Measurements from ENCODE around the gene GPLD1.

Gene GPLD1

GRCh38 chr6:24451581-24452388, 37.6 kb downstream of the GPLD1 start:
- no peak for DNase-seq (ENCODE audit: insufficient read length)
- no peak for FAIRE-seq
- TF ChIP-seq POLR2A (IDR thresholded peaks at IDR 0.05; ENCODE audit: low read depth, low read length) (no peak), TAF1 (IDR thresholded peaks at IDR 0.05; ENCODE audit: borderline replicate concordance, low read depth, low read length) (no peak), POLR2AphosphoS5 (IDR thresholded peaks at IDR 0.05; ENCODE audit: low read depth, low read length) (no peak)

GRCh38 chr6:24448828-24449525, 40.4 kb downstream of the GPLD1 start:
- FAIRE-seq = no peak
- no peak for DNase-seq (ENCODE audit: insufficient read length)
- TF ChIP-seq TAF1 (IDR thresholded peaks at IDR 0.05; ENCODE audit: borderline replicate concordance, low read depth, low read length) (no peak), POLR2AphosphoS5 (IDR thresholded peaks at IDR 0.05; ENCODE audit: low read depth, low read length) (no peak), POLR2A (IDR thresholded peaks at IDR 0.05; ENCODE audit: low read depth, low read length) (no peak)

GRCh38 chr6:24448396-24448795, 41.0 kb downstream of the GPLD1 start:
- TF ChIP-seq POLR2AphosphoS5 (IDR thresholded peaks at IDR 0.05; ENCODE audit: low read depth, low read length) = no peak
- no peak for TF ChIP-seq TAF1 (IDR thresholded peaks at IDR 0.05; ENCODE audit: borderline replicate concordance, low read depth, low read length)
- no peak for TF ChIP-seq POLR2A (IDR thresholded peaks at IDR 0.05; ENCODE audit: low read depth, low read length)
- DNase-seq (ENCODE audit: insufficient read length) (no peak), FAIRE-seq (no peak)

GRCh38 chr6:24446670-24447069, 42.7 kb downstream of the GPLD1 start:
- no peak for TF ChIP-seq POLR2A (IDR thresholded peaks at IDR 0.05; ENCODE audit: low read depth, low read length)
- no peak for TF ChIP-seq TAF1 (IDR thresholded peaks at IDR 0.05; ENCODE audit: borderline replicate concordance, low read depth, low read length)
- TF ChIP-seq POLR2AphosphoS5 (IDR thresholded peaks at IDR 0.05; ENCODE audit: low read depth, low read length) = no peak
- DNase-seq (ENCODE audit: insufficient read length) (no peak), FAIRE-seq (no peak)

GRCh38 chr6:24445704-24446103, 43.7 kb downstream of the GPLD1 start:
- TF ChIP-seq TAF1 (IDR thresholded peaks at IDR 0.05; ENCODE audit: borderline replicate concordance, low read depth, low read length) (no peak), POLR2AphosphoS5 (IDR thresholded peaks at IDR 0.05; ENCODE audit: low read depth, low read length) (no peak), POLR2A (IDR thresholded peaks at IDR 0.05; ENCODE audit: low read depth, low read length) (no peak)
- DNase-seq (ENCODE audit: insufficient read length) (no peak), FAIRE-seq (no peak)

- no peak for FAIRE-seq
- no peak for DNase-seq (ENCODE audit: insufficient read length)
- no peak for TF ChIP-seq TAF1 (IDR thresholded peaks at IDR 0.05; ENCODE audit: borderline replicate concordance, low read depth, low read length)
- no peak for TF ChIP-seq POLR2A (IDR thresholded peaks at IDR 0.05; ENCODE audit: low read depth, low read length)
- TF ChIP-seq POLR2AphosphoS5 (IDR thresholded peaks at IDR 0.05; ENCODE audit: low read depth, low read length) = no peak
Observed at GRCh38 chr6:24444588-24444987, 44.8 kb downstream of the GPLD1 start.

- DNase-seq (ENCODE audit: insufficient read length) (no peak), FAIRE-seq (no peak)
- TF ChIP-seq POLR2AphosphoS5 (IDR thresholded peaks at IDR 0.05; ENCODE audit: low read depth, low read length) (no peak), POLR2A (IDR thresholded peaks at IDR 0.05; ENCODE audit: low read depth, low read length) (no peak), TAF1 (IDR thresholded peaks at IDR 0.05; ENCODE audit: borderline replicate concordance, low read depth, low read length) (no peak)
Observed at GRCh38 chr6:24441599-24441904, 47.8 kb downstream of the GPLD1 start.

- no peak for FAIRE-seq
- TF ChIP-seq POLR2AphosphoS5 (IDR thresholded peaks at IDR 0.05; ENCODE audit: low read depth, low read length) = no peak
- TF ChIP-seq POLR2A (IDR thresholded peaks at IDR 0.05; ENCODE audit: low read depth, low read length) = no peak
- TF ChIP-seq TAF1 (IDR thresholded peaks at IDR 0.05; ENCODE audit: borderline replicate concordance, low read depth, low read length) = no peak
- DNase-seq (ENCODE audit: insufficient read length) = no peak
Observed at GRCh38 chr6:24440897-24441598, 48.3 kb downstream of the GPLD1 start.

- TF ChIP-seq TAF1 (IDR thresholded peaks at IDR 0.05; ENCODE audit: borderline replicate concordance, low read depth, low read length) (no peak), POLR2AphosphoS5 (IDR thresholded peaks at IDR 0.05; ENCODE audit: low read depth, low read length) (no peak), POLR2A (IDR thresholded peaks at IDR 0.05; ENCODE audit: low read depth, low read length) (no peak)
- FAIRE-seq (no peak), DNase-seq (ENCODE audit: insufficient read length) (no peak)
Observed at GRCh38 chr6:24439858-24440539, 49.4 kb downstream of the GPLD1 start.

- DNase-seq (ENCODE audit: insufficient read length) (no peak), FAIRE-seq (no peak)
- TF ChIP-seq POLR2A (IDR thresholded peaks at IDR 0.05; ENCODE audit: low read depth, low read length) (no peak), POLR2AphosphoS5 (IDR thresholded peaks at IDR 0.05; ENCODE audit: low read depth, low read length) (no peak), TAF1 (IDR thresholded peaks at IDR 0.05; ENCODE audit: borderline replicate concordance, low read depth, low read length) (no peak)
Observed at GRCh38 chr6:24436979-24437378, 52.4 kb downstream of the GPLD1 start.

GRCh38 chr6:24432611-24433010, 56.8 kb downstream of the GPLD1 start:
- TF ChIP-seq POLR2A (IDR thresholded peaks at IDR 0.05; ENCODE audit: low read depth, low read length) (no peak), POLR2AphosphoS5 (IDR thresholded peaks at IDR 0.05; ENCODE audit: low read depth, low read length) (no peak), TAF1 (IDR thresholded peaks at IDR 0.05; ENCODE audit: borderline replicate concordance, low read depth, low read length) (no peak)
- no peak for DNase-seq (ENCODE audit: insufficient read length)
- FAIRE-seq = no peak
